ENCODE results near the gene KCNK6. TPM values are rescaled to one million over a fixed set of nuclear protein-coding genes. Genes with fewer than 3 reads are reported as not detected.

Gene KCNK6
- total RNA-seq, 1 donor from 2014 or later, result 15.8 TPM

DNA sequence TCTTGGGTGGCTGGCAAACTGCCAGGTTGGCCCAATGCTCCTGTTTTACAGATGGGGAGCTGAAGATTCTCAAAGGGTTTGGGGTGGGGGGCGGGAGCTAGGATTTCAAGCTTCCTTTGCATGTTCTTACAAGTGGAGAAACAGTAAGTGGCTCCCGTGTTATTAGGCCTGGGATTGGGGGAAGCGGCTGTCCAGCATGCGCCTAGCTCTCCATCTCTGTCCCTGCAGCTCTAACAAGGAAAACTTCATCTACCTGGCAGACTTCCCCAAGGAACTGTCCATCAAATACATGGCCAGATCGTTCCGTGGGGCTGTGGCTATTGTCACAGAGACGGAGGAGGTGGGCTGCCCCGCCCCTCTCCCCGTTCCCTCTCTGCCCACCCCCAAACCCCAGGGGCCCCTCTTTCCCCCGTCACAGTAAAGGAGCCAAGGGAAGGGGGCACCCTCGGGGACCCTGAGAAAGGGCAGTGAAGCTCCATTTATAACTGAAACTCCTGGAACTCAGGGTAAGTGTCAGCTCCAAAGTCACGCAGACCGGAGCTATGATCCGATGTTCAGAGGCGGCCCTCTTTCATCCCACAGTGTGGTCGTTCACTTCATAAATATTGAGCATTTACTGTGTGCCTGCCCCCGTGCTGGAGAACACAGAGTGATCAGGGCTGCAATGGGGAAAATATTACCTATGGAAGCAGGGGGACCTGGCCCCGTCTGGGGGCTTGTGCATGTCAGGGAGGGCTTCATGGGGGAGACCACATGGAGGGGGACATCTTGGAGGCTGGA, 39.8 kb downstream of the KCNK6 start:
- no peak for TF ChIP-seq CTCF (IDR thresholded peaks at IDR 0.05; ENCODE audit: unreplicated experiment)
- Mint-ChIP-seq H3K27ac (ENCODE audit: unreplicated experiment) (no peak overlapping the region), H3K36me3 (ENCODE audit: low read depth, unreplicated experiment) (peaks cover 6% of the 10 kb centered on the region), H3K27me3 (ENCODE audit: unreplicated experiment) (peaks cover 23% of the 10 kb centered on the region), H3K9me3 (ENCODE audit: unreplicated experiment) (no peaks in the 10 kb centered on the region), H3K4me3 (ENCODE audit: unreplicated experiment) (no peak overlapping the region), H3K4me1 (ENCODE audit: unreplicated experiment) (peaks cover 7% of the 10 kb centered on the region)
- DNase-seq (ENCODE audit: low spot score), result no peak

DNA sequence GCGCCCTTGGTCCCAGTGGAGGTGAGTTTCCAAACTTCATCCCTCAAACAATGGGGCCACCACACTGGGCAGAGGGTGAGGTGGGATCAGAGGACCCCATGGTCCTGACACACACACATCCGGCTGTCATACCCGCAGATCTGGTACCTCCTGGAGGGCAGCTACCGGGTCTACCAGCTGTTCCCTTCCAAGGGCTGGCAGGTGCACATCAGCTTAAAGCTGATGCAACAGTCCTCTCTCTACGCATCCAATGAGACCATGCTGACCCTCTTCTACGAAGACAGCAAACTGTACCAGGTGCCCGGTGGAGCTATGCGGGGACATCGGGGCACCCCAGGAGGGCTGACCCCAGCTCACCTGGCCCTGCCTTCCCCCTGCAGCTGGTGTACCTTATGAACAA, 40.7 kb downstream of the KCNK6 start:
- no peak overlapping the region for H3K27ac Mint-ChIP-seq (ENCODE audit: unreplicated experiment)
- peaks cover 6% of the 10 kb centered on the region for H3K36me3 Mint-ChIP-seq (ENCODE audit: low read depth, unreplicated experiment)
- H3K4me1 Mint-ChIP-seq (ENCODE audit: unreplicated experiment), result peaks cover 7% of the 10 kb centered on the region
- H3K4me3 Mint-ChIP-seq (ENCODE audit: unreplicated experiment), result peak overlapping the region; percentile 86
- no peaks in the 10 kb centered on the region for H3K9me3 Mint-ChIP-seq (ENCODE audit: unreplicated experiment)
- TF ChIP-seq CTCF (IDR thresholded peaks at IDR 0.05; ENCODE audit: unreplicated experiment), result no peak
- no peak for DNase-seq (ENCODE audit: low spot score)
- peaks cover 24% of the 10 kb centered on the region for H3K27me3 Mint-ChIP-seq (ENCODE audit: unreplicated experiment)

- no peak for TF ChIP-seq CTCF (IDR thresholded peaks at IDR 0.05; ENCODE audit: unreplicated experiment)
- H3K4me3 Mint-ChIP-seq (ENCODE audit: unreplicated experiment), result peak overlapping the region; percentile 86
- H3K4me1 Mint-ChIP-seq (ENCODE audit: unreplicated experiment), result peaks cover 7% of the 10 kb centered on the region
- no peak for DNase-seq (ENCODE audit: low spot score)
- H3K36me3 Mint-ChIP-seq (ENCODE audit: low read depth, unreplicated experiment), result peaks cover 6% of the 10 kb centered on the region
- peaks cover 24% of the 10 kb centered on the region for H3K27me3 Mint-ChIP-seq (ENCODE audit: unreplicated experiment)
- no peaks in the 10 kb centered on the region for H3K9me3 Mint-ChIP-seq (ENCODE audit: unreplicated experiment)
- peak overlapping the region; percentile 18 for H3K27ac Mint-ChIP-seq (ENCODE audit: unreplicated experiment)
Measured at GRCh38 chr19:38360839-38361631, 41.4 kb downstream of the KCNK6 start.

DNA sequence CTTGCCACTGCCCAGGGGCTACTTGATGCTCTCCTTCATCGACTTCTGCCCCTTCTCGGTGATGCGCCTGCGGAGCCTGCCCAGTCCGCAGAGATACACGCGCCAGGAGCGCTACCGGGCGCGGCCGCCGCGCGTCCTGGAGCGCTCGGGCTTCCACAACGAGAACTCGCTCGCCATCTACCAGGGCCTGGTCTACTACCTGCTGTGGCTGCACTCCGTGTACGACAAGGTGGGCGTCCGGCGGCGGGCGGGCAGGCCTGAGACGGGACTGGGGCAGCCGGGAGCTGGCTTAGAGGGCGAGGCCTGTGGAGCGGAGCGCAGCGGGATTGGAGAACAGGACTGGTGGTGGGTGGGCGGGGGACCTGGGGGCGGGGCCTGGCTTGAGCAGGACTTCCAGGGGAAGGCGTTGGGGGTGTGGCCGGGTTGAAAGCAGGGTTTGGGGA, 42.0 kb downstream of the KCNK6 start:
- Mint-ChIP-seq H3K27me3 (ENCODE audit: unreplicated experiment) (peaks cover 24% of the 10 kb centered on the region), H3K4me1 (ENCODE audit: unreplicated experiment) (peaks cover 7% of the 10 kb centered on the region), H3K9me3 (ENCODE audit: unreplicated experiment) (no peaks in the 10 kb centered on the region), H3K27ac (ENCODE audit: unreplicated experiment) (no peak overlapping the region), H3K36me3 (ENCODE audit: low read depth, unreplicated experiment) (peaks cover 6% of the 10 kb centered on the region), H3K4me3 (ENCODE audit: unreplicated experiment) (peak overlapping the region; percentile 86)
- peak; percentile 77 for DNase-seq (ENCODE audit: low spot score)
- TF ChIP-seq CTCF (IDR thresholded peaks at IDR 0.05; ENCODE audit: unreplicated experiment), result no peak
